ENCODE results near the gene CMC4. TPM values are rescaled to one million over a fixed set of nuclear protein-coding genes. Genes with fewer than 3 reads are reported as not detected.

Gene CMC4, protein sequence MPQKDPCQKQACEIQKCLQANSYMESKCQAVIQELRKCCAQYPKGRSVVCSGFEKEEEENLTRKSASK
- 7.1 and 10.3 TPM in 2 replicates for total RNA-seq

GRCh38 chrX:155070975-155071693 is at the start of gene CMC4, which contains the start of the genes BRCC3 and MTCP1:
TSS of gene CMC4 (minus strand) at chrX:155071136. CDS start at chrX:155064023, 7,113 bp downstream.
TSS of gene BRCC3 (plus strand) at chrX:155071508. CDS start at chrX:155071528, 20 bp downstream.
TSS of gene MTCP1 (minus strand) at chrX:155071136. CDS start at chrX:155066010, 5,126 bp downstream.

DNA sequence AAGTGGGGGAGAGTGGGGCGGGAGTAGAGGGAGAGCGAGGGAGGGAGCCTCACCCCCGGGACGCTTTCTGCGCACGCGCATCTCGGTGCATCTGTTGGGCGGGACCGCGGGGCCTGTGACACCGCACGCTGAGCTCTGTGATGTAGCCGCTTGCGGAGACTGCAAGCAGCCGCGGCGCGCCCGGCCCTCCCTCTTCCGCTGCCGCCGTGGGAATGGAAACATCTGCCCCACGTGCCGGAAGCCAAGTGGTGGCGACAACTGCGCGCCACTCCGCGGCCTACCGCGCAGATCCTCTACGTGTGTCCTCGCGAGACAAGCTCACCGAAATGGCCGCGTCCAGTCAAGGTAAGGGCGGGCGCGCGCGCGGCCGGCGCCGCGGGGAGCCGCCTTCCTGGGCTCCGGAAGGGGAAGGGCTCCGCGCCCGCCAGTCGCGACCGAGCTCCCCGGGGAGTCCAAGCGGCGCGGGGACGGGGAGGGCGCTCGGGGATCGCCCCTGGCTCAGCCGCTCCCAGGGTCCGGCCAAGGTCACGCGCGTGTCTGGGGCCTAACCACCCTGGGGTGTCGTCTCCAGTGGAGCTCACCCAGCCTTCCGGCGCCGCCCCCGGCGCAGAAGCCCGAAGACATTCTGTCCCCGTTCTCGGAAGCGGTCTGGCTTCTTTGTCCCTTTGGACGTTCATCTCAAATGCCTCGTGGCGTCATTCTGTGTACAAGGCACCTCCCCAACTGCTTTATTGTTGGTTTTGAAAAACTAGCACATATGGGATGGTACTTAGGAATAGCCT is 44.0 kb downstream of the CMC4 start, which contains the start of gene FUNDC2:
FUNDC2 (plus strand) TSS at position 118 of the 782 bp plus-strand sequence; CDS start at position 213, 95 bp downstream.

GRCh38 chrX:155022585-155022984 is 48.4 kb downstream of the CMC4 start, which contains the start of gene F8:
TSS of gene F8 (minus strand) at chrX:155022723. CDS start at chrX:155022552, 171 bp downstream.

Other genes with a start within 250 kb of the CMC4 start
- not detected in 2 replicates for gene SMIM9, start 236.5 kb downstream of the CMC4 start, total RNA-seq
- 1.2 and 2.3 TPM in 2 replicates for gene F8A1, start 184.8 kb downstream of the CMC4 start, total RNA-seq
- 0.97 and 1.5 TPM in 2 replicates for gene F8, start 48.4 kb downstream of the CMC4 start, total RNA-seq
- 35.1 and 39.6 TPM in 2 replicates for gene FUNDC2, start 44.3 kb downstream of the CMC4 start, total RNA-seq
- gene MTCP1, start within 50 bp of the CMC4 start, total RNA-seq: 0.97 and 1.1 TPM in 2 replicates
- 14.3 and 18.7 TPM in 2 replicates for gene BRCC3, start 372 bp upstream of the CMC4 start, total RNA-seq
- 88.7 and 104 TPM in 2 replicates for gene VBP1, start 145.3 kb upstream of the CMC4 start, total RNA-seq
- under 0.01 and 0.15 TPM in 2 replicates for gene RAB39B, start 193.4 kb upstream of the CMC4 start, total RNA-seq